Amygdala (tissue), 56 donors: ENCODE data around the gene NDUFA11.

Source experiments
- DNase-seq, 56 donors: peaks; one replicate each; lab custom pipeline; 2025; lab: John Stamatoyannopoulos, UW

NDUFA11 gene

DNA sequence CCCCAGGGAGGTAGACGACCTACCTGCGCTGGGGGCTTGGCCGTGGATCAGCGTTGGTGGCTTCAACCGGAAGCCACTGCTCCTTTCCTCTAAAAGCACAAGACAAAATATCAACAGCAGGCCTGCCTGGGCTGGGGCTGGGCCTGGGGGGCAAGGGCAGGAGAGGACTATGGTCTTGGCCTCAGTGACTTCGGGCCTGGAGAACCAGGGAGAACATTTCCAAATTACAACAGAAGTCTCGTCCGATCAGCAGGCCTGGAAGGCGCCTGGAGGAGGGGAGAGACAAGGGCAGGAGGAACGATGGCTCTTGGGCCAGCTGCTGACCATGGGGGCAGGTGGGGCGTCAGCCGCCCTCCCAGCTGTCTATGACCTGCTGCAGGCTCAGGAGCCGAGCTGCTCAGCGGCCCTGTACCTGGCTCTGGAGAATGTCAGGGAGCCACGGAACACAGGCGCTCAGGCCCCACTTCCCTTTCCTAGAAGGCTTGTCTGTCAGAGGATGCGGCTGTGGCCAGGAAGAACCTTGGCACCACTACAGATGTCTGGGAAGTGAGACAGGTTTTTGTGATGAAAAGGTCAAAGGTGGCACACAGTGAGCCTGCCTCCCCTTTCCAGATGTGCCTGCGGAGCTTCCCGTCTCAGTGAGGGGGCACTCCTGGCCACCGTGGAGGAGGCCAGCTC is 29.9 kb upstream of the NDUFA11 start:
- no peak for DNase-seq

DNA sequence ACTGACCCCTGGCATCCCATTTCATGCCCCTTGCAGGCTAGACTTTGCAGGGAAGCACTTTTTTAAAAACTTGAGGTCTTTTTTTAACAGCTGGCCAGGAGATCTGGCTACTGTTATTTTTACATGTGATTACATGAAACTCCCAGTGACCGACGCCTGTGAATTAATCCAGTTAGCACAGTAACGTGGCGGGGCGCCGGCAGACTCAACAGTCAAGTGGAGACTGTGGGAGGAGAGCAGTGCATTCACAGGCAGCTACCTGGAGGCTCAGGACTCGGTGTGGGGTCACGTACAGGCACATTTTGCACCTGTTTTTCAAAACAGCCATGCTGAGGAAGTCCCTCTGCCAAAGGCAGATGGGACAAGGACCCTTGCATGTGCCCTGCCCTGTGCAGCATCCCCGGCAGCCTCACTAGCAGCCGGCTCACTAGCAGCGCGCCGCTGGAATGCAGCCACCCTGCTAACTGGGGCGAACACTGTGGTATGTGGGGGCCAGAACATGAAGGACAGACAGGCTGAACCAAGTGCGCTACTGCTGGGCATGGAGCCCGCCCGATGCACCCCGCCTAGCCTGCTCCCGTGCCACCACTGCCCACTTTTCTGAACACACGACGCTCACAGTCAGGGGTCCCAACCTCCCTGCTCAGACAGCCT is 29.1 kb upstream of the NDUFA11 start:
- peak in 7 of 56 donors; percentile 8 to 45 (median 25) for DNase-seq

DNA sequence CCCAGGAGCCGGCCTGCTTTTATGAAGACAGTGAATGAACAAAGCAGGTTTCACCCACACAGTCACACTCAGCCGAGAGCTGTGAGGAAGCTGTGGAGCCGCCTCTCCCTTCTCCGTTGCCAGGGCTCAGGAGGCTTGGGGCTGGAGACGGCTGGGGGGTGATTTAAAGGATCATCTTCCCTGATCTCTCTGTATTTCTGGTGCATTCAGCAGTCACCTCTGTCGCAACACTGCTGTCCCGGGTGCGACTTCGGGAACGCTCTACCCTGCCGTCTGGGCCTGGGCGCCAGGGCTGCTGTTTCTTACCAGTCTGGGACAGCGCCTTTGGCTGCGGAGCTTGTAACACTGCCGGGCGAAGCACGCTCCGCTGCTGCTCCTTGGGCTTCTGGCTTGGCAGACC is 28.6 kb upstream of the NDUFA11 start:
- DNase-seq: peak in 23 of 56 donors; percentile 11 to 66 (median 41)

DNA sequence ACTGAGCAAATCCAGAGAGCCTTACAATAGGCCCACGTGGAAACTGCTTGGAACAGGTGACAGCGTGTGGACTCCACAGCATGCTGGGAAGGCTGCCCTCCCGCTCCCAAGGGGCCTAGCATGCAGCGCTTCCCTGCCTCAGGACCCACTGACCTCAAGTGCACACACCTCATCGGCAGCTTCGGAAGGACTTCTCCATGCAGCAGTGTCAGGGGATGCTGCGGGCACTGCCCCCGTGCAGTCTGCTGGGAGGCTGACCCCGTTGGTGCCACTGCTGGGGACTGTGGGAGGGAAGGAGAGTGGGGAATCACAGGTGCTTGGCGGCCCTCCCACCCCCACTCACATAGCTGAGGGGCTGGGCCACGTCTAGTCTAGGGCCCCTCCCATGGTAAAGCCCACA is 27.7 kb upstream of the NDUFA11 start:
- no peak for DNase-seq

DNA sequence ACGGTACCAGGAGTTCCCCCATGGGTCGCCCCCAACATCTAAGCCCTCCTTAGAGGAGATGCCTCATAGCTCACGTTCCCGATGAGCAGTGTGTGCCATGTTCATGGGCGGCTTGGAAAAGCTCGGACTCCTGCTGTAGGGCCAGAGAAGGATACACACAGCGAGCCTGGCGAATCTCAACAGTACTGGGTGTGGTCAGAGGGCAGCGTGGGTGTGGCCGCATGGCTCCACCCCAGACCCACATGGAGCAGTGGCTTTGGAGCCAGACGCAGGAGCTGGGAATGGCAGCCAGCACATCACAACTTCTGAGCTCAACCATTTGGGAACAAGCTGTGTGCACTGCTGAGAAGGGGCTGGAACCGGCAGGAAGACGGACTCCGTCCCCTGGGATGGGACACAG is 26.0 kb upstream of the NDUFA11 start:
- no peak for DNase-seq

DNA sequence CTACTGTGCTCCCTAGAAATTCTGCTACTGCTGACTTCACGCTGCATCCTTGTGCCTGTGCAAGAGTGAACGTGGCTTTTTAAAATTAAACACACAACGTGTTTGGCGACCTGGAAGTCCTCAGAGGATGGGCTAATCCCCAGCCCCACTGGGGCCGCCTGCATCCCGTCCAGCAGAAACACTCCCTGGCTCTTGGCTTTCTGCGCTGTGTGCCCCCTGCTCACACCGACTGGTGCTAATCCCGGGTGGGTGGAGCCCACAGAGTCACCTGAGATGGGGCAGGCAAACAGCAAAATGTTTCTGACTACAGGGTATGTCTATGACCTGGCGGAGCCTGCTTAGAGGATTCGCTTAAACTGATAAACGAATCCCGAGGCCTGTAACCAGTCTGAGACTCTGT is 25.6 kb upstream of the NDUFA11 start:
- DNase-seq: no peak

DNA sequence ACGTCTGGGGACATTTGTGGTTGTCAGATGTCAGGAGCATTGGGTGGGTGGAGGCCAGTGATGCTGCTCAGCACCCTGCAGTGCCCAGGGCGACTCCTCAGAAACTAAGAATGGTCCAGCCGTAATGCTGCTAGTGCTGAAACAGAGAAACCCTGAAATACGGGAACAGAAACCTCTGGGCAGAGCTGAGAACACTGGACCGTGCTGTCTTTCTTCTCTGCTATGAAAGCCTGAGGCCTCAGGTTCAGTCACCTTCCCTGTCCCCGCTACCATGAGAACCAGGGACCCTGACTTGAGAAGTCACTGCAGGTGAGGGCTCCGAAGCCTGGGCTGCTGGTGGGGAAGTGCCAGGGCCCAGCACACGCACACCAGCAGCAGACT is 23.8 kb upstream of the NDUFA11 start:
- DNase-seq: no peak

DNA sequence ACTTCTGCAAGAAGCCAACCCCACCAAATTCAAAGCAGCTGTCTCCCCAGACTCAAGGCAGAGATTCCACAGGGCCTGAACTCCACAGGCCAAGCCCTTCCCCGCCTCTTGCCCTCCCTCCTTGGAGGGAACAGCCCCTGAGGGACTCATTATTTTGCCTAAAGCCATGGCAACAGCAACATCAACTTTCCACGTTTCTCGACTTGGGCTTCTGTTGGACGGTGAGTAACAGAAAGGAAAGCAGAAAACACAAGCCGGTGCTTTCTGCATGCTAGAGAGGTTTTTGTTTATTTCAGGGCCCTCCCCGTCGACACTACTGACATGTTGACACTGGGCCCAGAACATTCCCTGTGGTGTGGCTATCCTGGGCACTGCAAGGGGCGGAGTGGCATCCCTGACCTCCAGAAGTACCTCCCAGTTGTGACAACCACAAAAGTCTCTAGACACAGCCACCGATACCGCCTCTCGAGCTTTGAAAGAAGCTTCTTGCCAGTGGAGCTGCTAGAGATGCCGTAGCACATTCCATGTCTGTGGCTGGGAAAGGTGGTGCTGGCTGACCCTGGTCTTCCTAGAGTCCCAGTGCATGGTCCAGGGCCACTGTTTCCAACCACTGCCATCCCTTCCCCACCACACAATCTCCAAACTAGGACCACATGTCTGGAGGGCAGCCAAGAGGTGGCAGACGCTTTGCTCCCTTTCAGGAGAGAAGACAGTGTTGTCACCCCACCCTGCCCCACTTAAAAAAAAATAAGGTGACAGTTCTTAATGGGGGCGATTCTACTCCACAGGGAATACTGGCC is 23.3 kb upstream of the NDUFA11 start:
- DNase-seq: peak in 5 of 56 donors; percentile 2 to 32 (median 17)

- DNase-seq: no peak
Observed at GRCh38 chr19:5925830-5926427, 22.3 kb upstream of the NDUFA11 start.

GRCh38 chr19:5923356-5923755 is 19.8 kb upstream of the NDUFA11 start:
- no peak for DNase-seq

DNA sequence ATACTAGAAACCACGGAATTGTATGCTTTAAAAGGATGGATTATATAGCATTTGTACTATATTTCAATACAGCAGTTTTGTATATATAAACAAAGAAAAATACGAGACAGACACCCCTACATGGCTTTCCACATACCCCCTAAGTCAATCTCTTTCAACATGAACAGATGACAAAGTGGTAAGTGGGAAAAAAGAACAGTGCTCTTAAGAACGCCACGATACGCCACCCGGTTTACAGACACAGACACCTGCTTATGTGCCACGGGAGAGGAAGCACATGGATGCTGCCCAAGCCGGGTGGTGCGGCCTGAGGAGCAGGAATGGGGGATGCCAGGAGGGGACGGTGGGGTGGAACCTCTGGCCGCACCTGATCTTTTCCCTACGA is 18.6 kb upstream of the NDUFA11 start:
- no peak for DNase-seq

- no peak for DNase-seq
Observed at GRCh38 chr19:5921516-5922160, 18.0 kb upstream of the NDUFA11 start.

DNA sequence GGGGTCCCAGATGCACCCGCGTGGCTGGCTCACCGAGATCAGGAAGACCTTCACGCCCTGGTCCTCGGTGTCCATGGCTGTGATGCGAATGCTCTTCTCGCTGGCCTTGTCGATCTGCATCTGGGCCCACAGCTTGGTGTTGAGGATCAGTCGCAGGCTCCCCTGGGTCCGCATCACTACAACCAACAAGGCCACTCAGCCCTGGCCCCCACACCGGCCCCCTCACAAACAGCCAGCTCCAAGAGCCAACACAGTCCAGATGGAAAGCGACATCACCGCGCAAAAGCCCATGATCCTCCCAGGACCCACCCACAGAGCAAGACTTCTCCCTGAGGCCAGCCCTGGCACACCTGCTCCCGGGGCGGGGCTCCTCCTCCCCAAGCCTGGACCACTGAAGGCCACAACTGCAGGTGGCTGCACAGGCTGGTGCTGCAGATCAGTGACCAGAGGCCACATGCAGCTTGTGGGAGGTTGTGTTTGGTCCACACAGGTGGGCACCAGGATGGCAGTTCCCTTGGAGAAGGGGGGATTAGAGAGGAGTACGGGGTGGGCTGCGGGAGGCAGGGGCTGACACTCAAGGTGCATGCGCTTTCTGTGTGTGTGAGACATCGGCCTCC is 15.0 kb upstream of the NDUFA11 start:
- no peak for DNase-seq

- DNase-seq: no peak
Observed at GRCh38 chr19:5917431-5918107, 14.0 kb upstream of the NDUFA11 start.

DNA sequence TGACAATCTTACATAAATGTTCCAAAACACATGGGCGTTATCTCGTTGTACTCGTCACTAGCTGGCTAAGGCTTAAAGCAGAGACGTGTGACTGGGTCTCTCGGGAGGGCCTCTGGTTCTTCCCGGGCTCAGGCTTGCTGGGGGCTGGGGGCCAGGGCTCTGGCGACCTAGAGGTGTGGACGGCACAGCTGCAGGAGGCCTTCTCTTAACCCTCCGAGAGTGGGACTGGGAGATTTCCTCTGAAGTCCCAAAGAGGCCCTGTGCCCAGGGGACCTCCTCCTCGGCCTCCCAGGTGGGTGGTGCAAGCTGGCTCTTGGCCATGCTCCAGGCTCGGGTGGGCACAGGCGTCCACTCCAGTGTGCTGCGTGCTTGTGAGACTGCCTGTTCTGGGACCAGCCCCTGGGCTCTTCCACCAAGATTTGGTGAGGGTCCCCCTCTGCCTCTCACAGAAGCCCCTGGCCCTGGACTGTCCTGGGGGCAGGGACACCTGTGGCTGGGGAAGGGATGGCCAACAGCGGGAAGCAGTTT is 12.7 kb upstream of the NDUFA11 start:
- no peak for DNase-seq

DNA sequence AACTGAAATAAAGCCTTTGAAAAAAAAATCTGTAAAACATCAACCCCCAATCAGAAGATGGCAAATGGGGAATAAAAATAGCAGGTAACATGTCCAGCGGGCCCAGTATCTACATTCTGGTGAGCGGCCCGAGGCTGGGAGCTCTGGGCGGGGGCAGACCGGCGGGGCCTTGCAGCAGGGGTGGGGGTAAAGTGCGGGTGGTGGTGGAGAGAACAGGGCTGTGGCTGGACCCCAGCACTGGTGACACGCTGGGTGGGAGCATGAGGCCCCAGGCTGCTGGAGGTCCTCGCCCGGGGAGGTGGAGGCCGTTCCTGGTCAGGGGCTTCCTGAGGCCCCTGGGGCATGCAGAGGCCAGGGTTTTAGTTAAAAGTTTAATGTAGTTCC is 12.2 kb upstream of the NDUFA11 start:
- DNase-seq: no peak

DNA sequence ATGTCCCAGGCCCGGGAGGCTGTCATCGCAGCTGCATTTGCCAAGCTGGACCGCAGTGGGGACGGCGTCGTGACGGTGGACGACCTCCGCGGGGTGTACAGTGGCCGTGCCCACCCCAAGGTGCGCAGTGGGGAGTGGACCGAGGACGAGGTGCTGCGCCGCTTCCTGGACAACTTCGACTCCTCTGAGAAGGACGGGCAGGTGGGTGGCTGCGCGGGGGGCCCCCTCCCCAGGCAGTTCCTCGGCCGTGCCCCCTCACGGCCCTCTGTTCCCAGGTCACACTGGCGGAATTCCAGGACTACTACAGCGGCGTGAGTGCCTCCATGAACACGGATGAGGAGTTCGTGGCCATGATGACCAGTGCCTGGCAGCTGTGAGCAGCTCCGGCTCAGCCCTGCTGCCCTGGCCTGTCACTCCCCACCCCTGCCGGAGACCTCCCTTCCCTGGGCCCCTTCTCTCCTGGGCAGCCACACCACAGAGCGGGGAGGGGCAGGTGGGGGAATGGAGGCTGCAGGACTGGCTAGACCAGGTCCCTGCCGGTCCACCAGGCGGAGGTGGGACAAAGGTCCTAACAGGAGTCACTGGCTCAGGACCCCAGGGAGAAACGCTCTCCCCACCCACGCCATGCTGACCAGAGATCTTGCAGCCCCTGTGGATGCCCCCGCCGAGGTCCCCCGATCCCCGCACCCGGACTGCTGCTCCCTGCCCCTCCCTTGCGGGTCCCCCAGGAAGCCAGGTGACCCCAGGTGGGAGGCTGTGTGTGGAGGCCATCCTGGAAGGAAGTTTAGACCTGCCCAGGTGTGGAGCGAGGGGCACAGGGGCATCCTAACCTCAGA is 11.6 kb upstream of the NDUFA11 start:
- DNase-seq: no peak

GRCh38 chr19:5914358-5914774 is 10.8 kb upstream of the NDUFA11 start:
- no peak for DNase-seq
